GM18520 (cell line): ENCODE results near the gene SOWAHB.

Experiments
- ATAC-seq: cut with Tn5 transposase; IDR thresholded peaks from one replicate; pipeline ENCODE4 v1.9.1; 2021; ENCODE audit not compliant: unreplicated experiment

Gene SOWAHB

GRCh38 chr4:76856243-76857073, 41.5 kb downstream of the SOWAHB start:
- ATAC-seq, result no peak

GRCh38 chr4:76854858-76855257, 43.1 kb downstream of the SOWAHB start:
- ATAC-seq, result no peak

- ATAC-seq, result no peak
Observed at GRCh38 chr4:76851375-76851774, 46.6 kb downstream of the SOWAHB start.

GRCh38 chr4:76850010-76850441, 47.9 kb downstream of the SOWAHB start:
- no peak for ATAC-seq
